HAP-1 (cell line): ENCODE data around the gene GRB7.
"Not testable (repeated sequence)": the region's sequence is repeated elsewhere in the genome, so short reads cannot be mapped to it uniquely, and the experiment has no call there.

ENCODE experiments used
- DNase-seq, 2 experiments: peaks; one replicate each; pipeline ENCODE4 v3.0.0-alpha.2; 2016 to 2020; ENCODE audit warnings: low spot score in 2 of 2
- H3K27me3 ChIP-seq: fragments of 250-450 bp; sonication (Bioruptor Pico); 2 replicates; pipeline ENCODE4 v1.5.1; 2020; ENCODE audit warnings: low read depth, mild to moderate bottlenecking, moderate library complexity
- H3K36me3 ChIP-seq: fragments of 250-450 bp; sonication (Bioruptor Pico); replicated peaks from 2 replicates; pipeline ENCODE4 v1.5.1; 2020; ENCODE audit warnings: mild to moderate bottlenecking
- H3K4me1 ChIP-seq: fragments of 250-450 bp; sonication (Bioruptor Pico); 2 replicates; pipeline ENCODE4 v1.5.1; 2020; ENCODE audit warnings: mild to moderate bottlenecking
- H3K4me3 ChIP-seq: fragments of 250-450 bp; sonication (Bioruptor Pico); 2 replicates; pipeline ENCODE4 v1.5.1; 2020; ENCODE audit warnings: mild to moderate bottlenecking, moderate library complexity
- H3K9me3 ChIP-seq: fragments of 250-450 bp; sonication (Bioruptor Pico); 2 replicates; pipeline ENCODE4 v1.5.1; 2020; ENCODE audit warnings: mild to moderate bottlenecking, moderate library complexity
- in situ Hi-C: fragments of 300-500 bp; cut with MboI; formaldehyde crosslinking; loops from 3 replicates; pipeline ENCODE4 v1.14.3; 2020; ENCODE audit warnings: low sequenced_read_pairs, inconsistent platforms, mixed read lengths

Gene GRB7

DNA sequence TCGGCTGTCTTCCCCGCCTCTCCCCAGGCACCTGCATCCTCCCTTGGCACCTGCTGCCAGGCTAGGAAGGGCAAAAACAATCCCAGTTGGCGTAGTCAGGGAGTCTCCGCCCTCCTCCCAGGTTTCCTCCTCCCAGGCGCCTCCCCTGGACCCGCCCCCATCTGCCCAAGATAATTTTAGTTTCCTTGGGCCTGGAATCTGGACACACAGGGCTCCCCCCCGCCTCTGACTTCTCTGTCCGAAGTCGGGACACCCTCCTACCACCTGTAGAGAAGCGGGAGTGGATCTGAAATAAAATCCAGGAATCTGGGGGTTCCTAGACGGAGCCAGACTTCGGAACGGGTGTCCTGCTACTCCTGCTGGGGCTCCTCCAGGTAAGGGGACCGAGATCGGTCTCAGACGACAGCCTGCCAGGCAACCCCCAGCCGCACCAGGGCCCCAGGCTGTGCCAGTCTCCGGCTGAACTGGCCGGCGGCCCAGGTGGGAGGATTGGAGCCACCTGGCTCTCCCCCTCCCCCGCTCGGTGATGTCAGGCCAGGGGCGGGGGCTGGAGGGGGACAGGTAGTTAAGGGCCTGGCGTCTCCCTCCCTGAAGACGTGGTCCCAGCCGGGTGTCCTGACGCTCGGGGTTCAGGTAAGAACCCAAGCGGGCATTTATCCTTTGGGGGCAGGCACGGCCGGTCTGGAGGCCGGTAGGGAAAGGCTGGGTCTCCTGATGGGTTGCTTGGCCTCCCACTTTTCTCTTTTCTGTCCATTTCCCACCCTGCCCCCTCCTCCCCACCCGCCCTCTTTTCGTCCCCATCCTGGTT is at the start of gene GRB7:
GRB7 (plus strand) TSS at position 179 of the 808 bp plus-strand sequence. CDS start 4,364 bp downstream, outside the sequence.
- Histone ChIP-seq H3K4me3 (no peak within 1 kb of the TSS), H3K36me3 (no peaks in the 10 kb centered on the region), H3K9me3 (no peaks in the 10 kb centered on the region), H3K27me3 (no peaks in the 10 kb centered on the region), H3K4me1 (no peaks in the 10 kb centered on the region)
- in situ Hi-C loops, result no loop called here
- DNase-seq, result no peak

DNA sequence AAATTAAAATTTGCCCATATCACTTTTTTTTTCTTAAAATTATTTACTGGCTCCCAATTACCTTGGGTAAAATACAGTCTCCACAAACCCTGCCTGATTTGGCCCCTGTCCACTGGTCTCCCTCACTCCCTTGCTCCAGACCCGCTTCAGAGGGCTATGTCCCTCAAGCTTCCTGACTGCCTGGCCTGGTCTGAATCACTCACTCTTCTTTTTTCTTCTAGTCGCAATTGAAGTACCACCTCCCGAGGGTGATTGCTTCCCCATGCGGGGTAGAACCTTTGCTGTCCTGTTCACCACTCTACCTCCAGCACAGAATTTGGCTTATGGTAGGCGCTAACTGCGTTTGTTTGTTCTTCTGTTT is 49.3 kb upstream of the GRB7 start:
- H3K27me3 ChIP-seq, result no peaks in the 10 kb centered on the region
- no peaks in the 10 kb centered on the region for H3K9me3 ChIP-seq
- H3K4me3 ChIP-seq, result peak overlapping the region; percentile 57
- peaks cover 6% of the 10 kb centered on the region for H3K4me1 ChIP-seq
- no peaks in the 10 kb centered on the region for H3K36me3 ChIP-seq
- no peak for DNase-seq
- in situ Hi-C loops, result no loop called here

DNA sequence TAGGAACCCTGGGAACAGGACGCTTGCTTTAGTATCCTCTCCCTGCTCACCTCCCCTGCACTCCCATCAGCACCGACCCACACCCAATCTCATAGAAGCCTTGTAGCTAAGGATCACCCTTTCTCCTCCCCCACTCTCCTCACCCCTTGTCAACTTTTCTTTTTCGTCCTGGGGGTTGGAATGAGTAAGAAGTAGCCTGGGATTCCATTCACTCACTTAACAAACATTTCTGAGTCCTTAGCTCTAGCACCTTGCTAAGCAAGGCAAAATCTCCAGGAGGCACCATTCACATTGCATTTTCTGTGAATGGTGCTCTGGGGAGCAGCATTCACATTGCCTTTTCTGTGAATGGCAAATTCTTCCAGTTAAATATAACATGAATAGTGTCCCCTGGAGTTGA is 48.8 kb upstream of the GRB7 start:
- in situ Hi-C loops, result no loop called here
- peaks cover 6% of the 10 kb centered on the region for H3K4me1 ChIP-seq
- DNase-seq, result no peak
- no peaks in the 10 kb centered on the region for H3K9me3 ChIP-seq
- H3K27me3 ChIP-seq, result no peaks in the 10 kb centered on the region
- H3K36me3 ChIP-seq, result no peaks in the 10 kb centered on the region
- H3K4me3 ChIP-seq, result no peak overlapping the region; the same call in 1 of the 2 replicates

DNA sequence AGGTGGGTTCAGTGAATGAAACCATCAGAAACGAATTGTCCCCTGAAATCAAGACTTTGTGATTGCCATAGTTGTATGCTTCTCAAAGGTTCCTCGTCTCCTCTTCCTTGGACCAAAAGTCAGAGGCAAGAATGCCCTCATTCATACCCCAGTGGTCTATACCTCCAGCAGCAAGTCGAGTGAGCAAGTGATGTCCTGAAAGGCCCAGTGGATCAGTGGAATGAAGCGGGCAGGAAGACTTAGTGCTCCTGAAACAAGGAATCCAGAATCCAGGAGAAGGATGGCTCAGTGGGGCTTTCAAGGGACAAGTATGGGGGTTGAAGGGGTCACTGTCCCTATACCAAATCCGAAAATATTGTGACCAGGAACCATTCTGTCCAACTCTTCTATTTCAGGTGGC is 43.1 kb upstream of the GRB7 start:
- Histone ChIP-seq H3K36me3 (no peaks in the 10 kb centered on the region), H3K27me3 (no peaks in the 10 kb centered on the region), H3K9me3 (no peaks in the 10 kb centered on the region), H3K4me3 (no peak overlapping the region), H3K4me1 (no peaks in the 10 kb centered on the region)
- in situ Hi-C loops, result no loop called here
- no peak for DNase-seq

DNA sequence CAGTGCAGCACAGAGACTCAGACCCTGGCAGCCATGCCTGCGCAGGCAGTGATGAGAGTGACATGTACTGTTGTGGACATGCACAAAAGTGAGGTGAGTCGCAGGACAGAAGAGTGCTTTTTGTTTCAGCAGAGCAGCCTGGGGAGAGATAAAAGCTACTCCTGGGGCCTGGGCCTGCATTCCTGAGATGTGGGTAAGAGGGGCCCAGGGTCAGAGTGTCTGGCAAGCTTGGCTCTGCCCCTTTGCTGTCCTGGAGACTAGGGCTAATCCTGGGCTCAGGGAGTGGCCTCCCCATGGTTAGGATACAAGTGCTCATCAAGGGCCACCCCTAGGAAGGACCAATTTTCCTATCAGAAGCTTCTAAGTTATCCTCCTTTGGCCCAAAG is 42.7 kb upstream of the GRB7 start:
- Histone ChIP-seq H3K4me3 (no peak overlapping the region), H3K27me3 (no peaks in the 10 kb centered on the region), H3K4me1 (no peaks in the 10 kb centered on the region), H3K9me3 (no peaks in the 10 kb centered on the region), H3K36me3 (no peaks in the 10 kb centered on the region)
- in situ Hi-C loops, result no loop called here
- DNase-seq, result no peak

DNA sequence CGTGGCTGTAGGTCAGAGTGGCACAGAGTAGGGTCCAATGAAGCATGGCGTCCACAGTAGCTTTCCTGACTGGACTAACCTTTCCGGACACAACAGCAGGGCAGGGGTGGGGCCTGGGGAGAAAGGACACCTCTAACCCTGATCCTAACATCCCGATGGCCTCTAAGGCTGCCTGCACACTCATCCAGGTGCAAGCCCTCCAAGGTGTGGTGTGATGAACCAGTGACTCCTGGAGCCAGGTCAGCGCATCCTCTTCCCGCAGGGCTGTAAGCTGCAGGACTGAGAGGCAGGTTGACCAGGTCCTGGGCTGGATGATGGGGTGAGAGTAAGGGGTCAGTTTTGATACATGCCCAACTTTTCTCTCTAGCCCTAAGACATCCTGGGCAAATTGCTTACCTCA is 41.0 kb upstream of the GRB7 start:
- in situ Hi-C loops, result no loop called here
- no peaks in the 10 kb centered on the region for H3K36me3 ChIP-seq
- DNase-seq, result no peak
- no peaks in the 10 kb centered on the region for H3K9me3 ChIP-seq
- no peaks in the 10 kb centered on the region for H3K27me3 ChIP-seq
- no peak overlapping the region for H3K4me3 ChIP-seq
- no peaks in the 10 kb centered on the region for H3K4me1 ChIP-seq

DNA sequence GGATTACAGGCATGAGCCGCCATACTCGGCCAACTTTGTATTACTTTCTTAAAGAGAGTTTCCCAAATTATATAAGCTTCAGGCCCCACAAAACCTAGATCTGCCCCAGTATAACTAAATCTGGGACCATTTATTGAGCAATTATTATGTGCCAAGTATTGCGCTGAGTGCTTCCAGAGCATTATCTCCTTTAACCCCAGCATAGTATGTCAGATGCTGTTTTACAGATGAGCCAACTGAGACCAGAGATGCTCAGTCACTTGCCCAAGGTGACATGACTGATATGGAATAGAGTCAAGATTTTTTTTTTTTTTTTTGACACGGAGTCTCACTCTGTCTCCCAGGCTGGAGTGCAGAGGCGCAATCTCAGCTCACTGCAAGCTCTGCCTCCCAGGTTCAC is 39.8 kb upstream of the GRB7 start:
- Histone ChIP-seq H3K36me3 (no peaks in the 10 kb centered on the region), H3K4me3 (no peak overlapping the region), H3K9me3 (no peaks in the 10 kb centered on the region), H3K27me3 (no peaks in the 10 kb centered on the region), H3K4me1 (peaks cover 3% of the 10 kb centered on the region; the same call in 1 of the 2 replicates)
- DNase-seq, result no peak
- in situ Hi-C loops, result no loop called here

DNA sequence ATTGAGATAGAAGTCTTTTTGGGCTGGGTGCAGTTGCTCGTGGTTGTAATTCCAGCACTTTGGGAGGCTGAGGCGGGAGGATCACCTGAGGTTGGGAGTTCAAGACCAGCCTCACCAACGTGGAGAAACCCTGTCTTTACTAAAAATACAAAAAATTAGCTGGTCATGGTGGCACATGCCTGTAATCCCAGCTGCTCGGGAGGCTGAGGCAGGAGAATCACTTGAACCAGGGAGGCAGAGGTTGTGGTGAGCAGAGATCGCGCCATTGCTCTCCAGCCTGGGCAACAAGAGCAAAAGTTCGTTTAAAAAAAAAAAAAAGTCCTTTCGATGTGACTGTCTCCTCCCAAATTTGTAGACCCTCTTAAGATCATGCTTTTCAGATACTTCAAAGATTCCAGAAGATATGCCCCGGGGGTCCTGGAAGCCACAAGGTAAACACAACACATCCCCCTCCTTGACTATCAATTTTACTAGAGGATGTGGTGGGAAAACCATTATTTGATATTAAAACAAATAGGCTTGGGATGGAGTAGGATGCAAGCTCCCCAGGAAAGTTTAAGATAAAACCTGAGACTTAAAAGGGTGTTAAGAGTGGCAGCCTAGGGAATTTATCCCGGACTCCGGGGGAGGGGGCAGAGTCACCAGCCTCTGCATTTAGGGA is 38.5 kb upstream of the GRB7 start:
- H3K4me3 ChIP-seq, H3K9me3 ChIP-seq, in situ Hi-C loops, H3K4me1 ChIP-seq, H3K27me3 ChIP-seq, H3K36me3 ChIP-seq, DNase-seq: not testable (repeated sequence)

DNA sequence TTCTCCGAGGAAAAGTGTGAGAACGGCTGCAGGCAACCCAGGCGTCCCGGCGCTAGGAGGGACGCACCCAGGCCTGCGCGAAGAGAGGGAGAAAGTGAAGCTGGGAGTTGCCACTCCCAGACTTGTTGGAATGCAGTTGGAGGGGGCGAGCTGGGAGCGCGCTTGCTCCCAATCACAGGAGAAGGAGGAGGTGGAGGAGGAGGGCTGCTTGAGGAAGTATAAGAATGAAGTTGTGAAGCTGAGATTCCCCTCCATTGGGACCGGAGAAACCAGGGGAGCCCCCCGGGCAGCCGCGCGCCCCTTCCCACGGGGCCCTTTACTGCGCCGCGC is 38.0 kb upstream of the GRB7 start, which contains the start of gene ERBB2:
ERBB2 (plus strand) TSS at position 247 of the 330 bp plus-strand sequence. CDS start 175 bp downstream, outside the sequence.
- H3K36me3 ChIP-seq, result no peaks in the 10 kb centered on the region
- in situ Hi-C loops, result no loop called here
- peaks cover 3% of the 10 kb centered on the region; the same call in 1 of the 2 replicates for H3K4me1 ChIP-seq
- H3K4me3 ChIP-seq, result peak within 1 kb of the TSS; percentile 21
- peak in 1 of 2 experiments; percentile 43 for DNase-seq
- H3K27me3 ChIP-seq, result no peaks in the 10 kb centered on the region
- H3K9me3 ChIP-seq, result no peaks in the 10 kb centered on the region

DNA sequence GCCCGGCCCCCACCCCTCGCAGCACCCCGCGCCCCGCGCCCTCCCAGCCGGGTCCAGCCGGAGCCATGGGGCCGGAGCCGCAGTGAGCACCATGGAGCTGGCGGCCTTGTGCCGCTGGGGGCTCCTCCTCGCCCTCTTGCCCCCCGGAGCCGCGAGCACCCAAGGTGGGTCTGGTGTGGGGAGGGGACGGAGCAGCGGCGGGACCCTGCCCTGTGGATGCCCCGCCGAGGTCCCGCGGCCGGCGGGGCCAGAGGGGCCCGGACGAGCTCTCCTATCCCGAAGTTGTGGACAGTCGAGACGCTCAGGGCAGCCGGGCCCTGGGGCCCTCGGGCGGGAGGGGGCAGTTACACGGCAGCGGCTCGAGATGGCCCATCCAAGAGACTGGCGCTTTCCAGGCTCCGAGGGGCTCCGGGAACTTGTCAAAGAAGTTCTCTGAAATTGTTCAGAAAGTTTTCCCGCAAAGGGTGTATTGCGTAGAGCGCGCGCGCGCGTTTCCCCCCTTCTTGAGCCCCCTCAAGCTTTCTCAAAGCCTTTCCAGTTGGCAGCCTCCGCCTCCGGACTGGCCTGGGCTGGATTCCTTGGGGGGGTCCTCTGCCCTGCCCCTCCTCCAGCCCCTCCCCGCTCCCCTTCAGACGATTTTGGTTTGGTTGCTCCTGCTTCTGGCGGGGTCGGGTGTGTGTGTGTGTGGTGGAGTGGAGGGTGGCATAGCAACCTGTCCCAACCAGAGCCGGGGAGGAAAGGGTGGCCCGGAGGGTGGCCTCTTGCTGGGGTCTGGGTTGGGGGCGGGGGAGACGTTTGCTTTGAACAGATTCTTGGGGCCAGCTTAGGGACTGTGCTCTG is 37.4 kb upstream of the GRB7 start:
- peak overlapping the region; percentile 21 for H3K4me3 ChIP-seq
- in situ Hi-C loops, result no loop called here
- H3K36me3 ChIP-seq, result no peaks in the 10 kb centered on the region
- no peak for DNase-seq
- no peaks in the 10 kb centered on the region for H3K9me3 ChIP-seq
- no peaks in the 10 kb centered on the region for H3K27me3 ChIP-seq
- peaks cover 3% of the 10 kb centered on the region; the same call in 1 of the 2 replicates for H3K4me1 ChIP-seq

DNA sequence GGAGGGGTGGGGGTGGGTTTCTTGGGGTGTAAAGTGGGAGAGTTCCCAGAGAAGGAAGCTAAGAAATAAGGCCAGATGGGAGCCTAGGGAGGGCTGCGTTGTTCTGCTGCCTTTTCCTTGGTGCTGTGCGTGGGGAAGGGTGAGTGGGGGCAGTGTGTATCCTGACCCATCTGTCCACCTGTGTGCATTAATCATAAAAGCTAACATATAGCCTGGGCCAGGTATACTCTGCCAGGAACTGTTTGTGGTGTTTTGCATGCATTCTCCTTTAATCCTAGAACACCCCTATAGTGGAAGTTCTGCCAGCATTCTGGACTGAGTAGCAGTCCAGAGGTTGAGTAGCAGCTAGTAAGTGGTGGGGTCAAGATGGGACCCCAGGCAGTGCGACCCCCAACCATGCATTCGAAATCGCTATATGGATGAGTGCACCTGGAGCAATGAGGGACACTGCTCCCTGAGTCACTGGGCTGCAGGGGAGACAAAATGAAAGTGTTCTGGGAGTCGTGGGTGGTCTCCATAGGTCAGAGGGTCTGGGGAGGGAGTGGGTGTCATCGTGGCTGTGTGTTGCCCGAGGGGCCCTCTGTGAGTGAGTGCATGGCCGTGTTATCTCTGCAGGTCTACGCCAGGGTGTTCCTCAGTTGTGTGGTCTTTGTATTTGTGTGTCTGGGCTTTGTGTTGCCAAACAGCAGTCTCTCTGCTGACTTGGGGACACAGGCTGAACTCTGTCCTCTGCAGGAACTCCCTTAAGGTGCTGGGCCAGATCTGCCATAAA is 36.5 kb upstream of the GRB7 start:
- H3K4me3 ChIP-seq, result no peak overlapping the region
- in situ Hi-C loops, result no loop called here
- DNase-seq, result no peak
- no peaks in the 10 kb centered on the region for H3K36me3 ChIP-seq
- no peaks in the 10 kb centered on the region for H3K27me3 ChIP-seq
- no peaks in the 10 kb centered on the region for H3K9me3 ChIP-seq
- peaks cover 3% of the 10 kb centered on the region; the same call in 1 of the 2 replicates for H3K4me1 ChIP-seq

DNA sequence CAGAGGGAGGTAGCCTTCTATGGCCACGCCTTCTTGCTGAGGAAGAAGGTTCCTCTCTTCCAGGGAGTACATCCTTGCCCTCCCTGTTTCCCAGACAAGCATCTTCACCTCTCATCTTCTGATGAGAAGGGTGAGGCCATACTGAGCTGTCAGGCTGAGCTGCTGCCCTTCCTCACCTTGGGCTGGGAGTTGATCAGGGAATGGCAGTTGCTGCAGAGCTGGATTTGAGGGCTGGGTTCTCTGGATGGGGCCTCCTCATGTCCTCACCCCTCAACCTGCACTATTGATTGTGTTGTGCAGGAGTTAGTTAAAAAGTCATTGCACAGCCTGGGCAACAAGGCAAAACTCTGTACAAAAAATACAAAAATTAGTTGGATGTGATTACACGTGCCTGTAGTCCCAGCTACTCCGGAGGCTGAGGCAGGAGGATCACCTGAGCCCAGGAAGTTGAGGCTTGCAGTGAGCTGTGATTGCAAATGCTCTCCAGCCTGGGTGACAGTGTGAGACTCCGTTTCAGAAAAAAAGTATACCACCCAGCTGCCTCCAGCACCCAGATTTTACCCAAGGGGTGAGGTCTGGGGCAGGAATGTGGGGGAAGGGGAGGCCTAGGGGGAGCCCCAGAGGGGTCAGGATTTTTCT is 35.8 kb upstream of the GRB7 start:
- Histone ChIP-seq H3K9me3 (no peaks in the 10 kb centered on the region), H3K4me1 (peaks cover 3% of the 10 kb centered on the region; the same call in 1 of the 2 replicates), H3K27me3 (no peaks in the 10 kb centered on the region), H3K4me3 (no peak overlapping the region), H3K36me3 (no peaks in the 10 kb centered on the region)
- in situ Hi-C loops, result no loop called here
- no peak for DNase-seq
